ENCODE measurements around the gene PDK4.
"Not testable (repeated sequence)": the region's sequence is repeated elsewhere in the genome, so short reads cannot be mapped to it uniquely, and the experiment has no call there.

PDK4 gene

DNA sequence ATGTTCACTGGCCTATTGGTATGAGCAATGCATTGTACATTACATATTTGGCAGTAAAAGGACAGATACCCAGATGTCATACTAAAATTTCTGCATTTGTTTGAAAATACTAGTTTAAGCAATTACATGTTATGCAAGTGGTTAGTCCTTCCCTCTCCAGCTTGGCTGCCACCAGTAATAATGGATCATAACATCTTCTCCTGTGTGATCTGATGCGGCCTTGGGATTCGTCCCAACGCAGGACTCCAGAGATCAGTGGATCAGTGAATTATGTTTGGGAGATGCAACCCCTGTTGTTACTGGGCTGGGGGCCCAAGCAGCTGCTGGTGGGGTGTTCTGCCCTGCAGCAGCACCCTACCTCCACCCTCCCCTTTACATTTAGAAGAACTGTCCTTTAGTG is 11.2 kb upstream of the PDK4 start:
- in situ Hi-C loops (cut with HindIII; ENCODE audit: low sequenced_read_pairs) = no loop called here

- in situ Hi-C loops (cut with HindIII; ENCODE audit: low sequenced_read_pairs) = no loop called here
These were observed 9.0 kb upstream of the PDK4 start for GRCh38 chr7:95605275-95605674.

- in situ Hi-C loops (cut with HindIII; ENCODE audit: low sequenced_read_pairs) = not testable (repeated sequence)
These were observed 8.5 kb upstream of the PDK4 start for GRCh38 chr7:95604811-95605210.

- in situ Hi-C loops (cut with HindIII; ENCODE audit: low sequenced_read_pairs) = not testable (repeated sequence)
These were observed 8.1 kb upstream of the PDK4 start for GRCh38 chr7:95604397-95604796.

DNA sequence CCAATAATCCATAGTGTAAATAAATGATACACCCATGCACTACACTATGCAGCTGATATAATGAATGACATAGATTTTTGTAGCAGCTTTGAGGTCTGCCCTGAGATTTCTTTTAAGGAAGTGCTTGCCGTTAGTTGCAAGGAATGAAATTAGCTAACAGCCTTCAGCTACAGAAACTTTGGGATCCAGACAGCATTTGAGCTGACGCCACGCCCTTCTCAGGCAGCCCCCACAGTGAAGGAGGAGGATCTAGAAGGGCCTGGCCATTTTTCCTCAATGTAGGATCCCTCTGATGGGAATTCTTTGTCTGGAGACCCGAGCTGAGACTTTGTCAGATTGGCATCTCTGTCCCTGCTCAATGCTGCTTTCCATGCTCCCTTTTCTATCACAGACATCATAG is 6.1 kb upstream of the PDK4 start:
- in situ Hi-C loops (cut with HindIII; ENCODE audit: low sequenced_read_pairs) = no loop called here

DNA sequence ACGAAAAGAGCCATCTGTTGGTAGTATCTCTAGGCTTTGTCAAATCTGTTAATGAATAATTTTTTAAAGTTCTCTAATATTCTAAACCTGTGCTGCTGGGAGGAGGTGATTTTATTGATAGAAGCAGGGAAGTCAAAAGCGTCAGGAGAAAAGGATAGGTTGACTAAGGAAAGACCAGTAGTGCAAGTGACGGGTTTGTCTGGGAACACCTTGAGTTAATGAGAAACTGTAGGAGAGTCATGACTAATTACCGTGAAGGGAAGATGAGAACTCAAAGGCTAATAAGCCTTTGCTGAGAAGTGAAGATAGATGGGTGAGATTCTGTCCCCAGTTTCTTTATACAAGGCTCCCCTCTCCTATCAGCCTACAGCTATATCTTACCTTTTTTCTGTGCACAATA is 5.0 kb upstream of the PDK4 start:
- in situ Hi-C loops (cut with HindIII; ENCODE audit: low sequenced_read_pairs) = no loop called here

DNA sequence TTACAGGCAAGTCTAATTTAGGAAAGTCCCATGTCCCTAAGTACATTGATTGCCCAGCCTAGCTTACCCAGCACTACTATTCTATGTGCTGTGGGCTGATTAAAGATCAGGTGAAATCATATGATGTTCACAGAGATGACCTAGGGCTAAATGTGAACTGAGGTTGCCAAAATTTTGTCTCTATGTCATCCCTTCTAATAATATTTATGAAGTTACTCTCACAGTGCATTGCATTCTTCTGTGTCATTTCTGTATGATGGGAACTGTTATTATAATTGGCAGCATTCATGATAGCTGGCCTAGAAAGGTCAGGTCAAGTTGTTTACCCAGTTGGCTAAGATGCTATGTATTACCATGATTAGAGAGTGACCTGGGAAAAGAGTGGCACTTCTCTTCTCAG is 2.8 kb upstream of the PDK4 start:
- in situ Hi-C loops (cut with HindIII; ENCODE audit: low sequenced_read_pairs) = no loop called here

- in situ Hi-C loops (cut with HindIII; ENCODE audit: low sequenced_read_pairs) = no loop called here
These were observed 2.2 kb upstream of the PDK4 start for GRCh38 chr7:95598511-95598910.

DNA sequence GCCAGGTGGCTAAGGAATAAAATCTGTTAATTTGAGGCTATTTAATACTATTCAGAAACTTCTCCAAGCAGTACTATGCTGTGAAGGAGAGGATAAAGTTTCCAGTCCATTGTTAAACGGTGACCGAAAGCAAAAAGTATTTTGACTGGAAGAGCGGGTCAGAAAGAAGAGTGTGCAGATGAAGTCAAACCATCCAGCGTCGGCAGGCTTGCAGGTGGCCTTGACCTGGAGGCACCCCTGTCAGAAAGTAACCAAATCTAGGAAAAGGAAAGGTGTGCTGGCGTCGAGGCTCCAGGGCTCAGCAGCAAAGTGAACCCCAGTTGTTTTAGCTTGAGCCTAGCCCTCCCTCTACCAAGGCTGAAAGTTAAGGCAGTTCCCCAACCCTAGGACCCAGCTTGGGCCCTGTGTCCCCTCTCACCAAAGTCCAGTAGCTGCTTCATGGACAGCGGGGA is 544 bp downstream of the PDK4 start:
- in situ Hi-C loops (cut with HindIII; ENCODE audit: low sequenced_read_pairs) = no loop called here

DNA sequence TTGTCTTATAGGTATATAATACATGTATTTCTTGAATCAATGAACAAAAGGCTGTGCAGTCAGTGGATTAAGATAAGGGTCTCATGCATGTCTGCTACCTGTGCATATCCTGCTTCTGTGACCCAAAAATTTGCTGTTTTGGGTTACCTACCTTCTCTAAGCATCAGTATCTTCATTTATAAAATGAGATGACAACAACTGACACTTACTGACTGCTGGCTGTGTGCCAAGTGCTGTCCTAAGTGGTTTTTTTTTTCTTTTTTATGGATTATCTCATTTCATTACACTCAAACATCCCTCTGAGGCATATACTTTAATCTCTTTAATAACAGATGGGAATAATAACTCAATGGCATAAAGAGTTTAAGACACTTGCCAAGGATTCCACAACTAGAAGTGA is 2.1 kb downstream of the PDK4 start:
- in situ Hi-C loops (cut with HindIII; ENCODE audit: low sequenced_read_pairs) = loop anchor here (5.0 kb wide), 1 partner anchor 37 kb away; no protein-coding TSS in a partner anchor

- in situ Hi-C loops (cut with HindIII; ENCODE audit: low sequenced_read_pairs) = loop anchor here (5.0 kb wide), 1 partner anchor 36 kb away; no protein-coding TSS in a partner anchor
These were observed 3.0 kb downstream of the PDK4 start for GRCh38 chr7:95593343-95593742.

GRCh38 chr7:95592570-95592969 is 3.7 kb downstream of the PDK4 start:
- in situ Hi-C loops (cut with HindIII; ENCODE audit: low sequenced_read_pairs) = loop anchor here (5.0 kb wide), 1 partner anchor 35 kb away; no protein-coding TSS in a partner anchor

GRCh38 chr7:95590387-95591248 is 5.7 kb downstream of the PDK4 start:
- in situ Hi-C loops (cut with HindIII; ENCODE audit: low sequenced_read_pairs) = loop anchor here (5.0 kb wide), 1 partner anchor 33 kb away; no protein-coding TSS in a partner anchor

DNA sequence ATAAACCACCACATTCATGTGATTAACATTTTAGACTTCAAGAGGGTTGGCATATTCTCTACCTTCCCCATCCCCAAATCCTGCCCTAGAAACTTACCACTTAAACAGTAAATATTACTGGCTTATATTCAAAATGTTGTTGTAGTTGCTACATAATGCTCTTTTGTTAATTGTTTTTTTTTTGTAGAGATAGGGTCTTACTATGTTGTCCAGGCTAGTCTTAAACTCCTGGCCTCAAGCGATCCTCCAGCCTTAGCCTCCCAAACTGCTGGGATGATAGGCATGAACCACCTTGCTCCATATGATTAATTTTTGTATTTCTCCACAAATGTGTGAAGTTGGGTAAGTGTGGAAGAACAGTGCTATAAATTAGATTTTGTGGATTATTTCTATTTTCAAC is 6.5 kb downstream of the PDK4 start:
- in situ Hi-C loops (cut with HindIII; ENCODE audit: low sequenced_read_pairs) = loop anchor here (5.0 kb wide), 1 partner anchor 32 kb away; no protein-coding TSS in a partner anchor

DNA sequence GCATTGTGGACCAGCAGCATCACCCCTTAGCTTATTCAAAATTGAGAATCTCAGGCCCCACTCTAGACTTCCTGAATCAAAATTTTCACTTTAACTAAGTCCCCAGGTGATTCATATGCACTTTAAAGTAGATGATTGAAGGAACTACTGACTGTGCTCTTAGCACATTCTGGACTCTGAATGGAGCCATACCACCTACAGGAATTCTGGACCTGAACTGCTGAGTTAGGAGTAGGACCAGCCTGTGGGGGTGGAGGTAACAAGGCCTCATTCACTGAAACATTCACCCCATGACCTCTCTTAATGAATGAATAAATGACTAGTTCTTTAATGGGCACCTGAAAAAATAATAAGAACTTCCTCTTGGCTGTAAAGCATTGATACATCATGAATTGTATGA is 7.3 kb downstream of the PDK4 start:
- in situ Hi-C loops (cut with HindIII; ENCODE audit: low sequenced_read_pairs) = no loop called here

GRCh38 chr7:95586951-95587301 is 9.4 kb downstream of the PDK4 start:
- in situ Hi-C loops (cut with HindIII; ENCODE audit: low sequenced_read_pairs) = no loop called here

DNA sequence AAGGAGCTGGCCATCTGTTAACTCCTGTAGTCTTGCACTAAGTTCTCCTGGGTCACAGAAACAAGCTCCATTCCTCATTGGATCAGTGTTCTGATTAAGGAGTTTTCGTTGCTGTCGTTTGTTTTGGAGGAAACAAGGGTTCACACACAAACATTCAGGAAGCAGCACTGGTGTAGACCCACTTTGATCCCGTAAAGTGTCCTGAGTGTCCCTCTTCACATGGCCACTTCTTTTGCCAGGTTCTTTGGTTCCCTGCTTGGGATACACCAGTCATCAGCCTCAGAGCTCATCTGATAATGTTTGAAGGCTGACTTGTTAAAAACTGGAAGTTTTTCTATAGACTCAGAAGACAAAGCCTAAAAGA is 10.9 kb downstream of the PDK4 start:
- in situ Hi-C loops (cut with HindIII; ENCODE audit: low sequenced_read_pairs) = no loop called here

- in situ Hi-C loops (cut with HindIII; ENCODE audit: low sequenced_read_pairs) = no loop called here
These were observed 11.4 kb downstream of the PDK4 start for GRCh38 chr7:95584769-95585425.

- in situ Hi-C loops (cut with HindIII; ENCODE audit: low sequenced_read_pairs) = no loop called here
These were observed 12.3 kb downstream of the PDK4 start for GRCh38 chr7:95583834-95584621.

GRCh38 chr7:95582578-95583293 is 13.6 kb downstream of the PDK4 start:
- in situ Hi-C loops (cut with HindIII; ENCODE audit: low sequenced_read_pairs) = no loop called here

- in situ Hi-C loops (cut with HindIII; ENCODE audit: low sequenced_read_pairs) = no loop called here
These were observed 14.8 kb downstream of the PDK4 start for GRCh38 chr7:95581467-95581866.

Data from endothelial cell of hepatic sinusoid (primary cell).